HCT116 (cell line): Measurements from ENCODE around the gene SLC6A12. TPM values are rescaled to one million over a fixed set of nuclear protein-coding genes. Genes with fewer than 3 reads are reported as not detected.

Experiments used
- ATAC-seq: fragments of 200-7000 bp; cut with Tn5 transposase; 2 replicates; pipeline ENCODE4 v1.9.1; 2020; ENCODE audit warnings: mild to moderate bottlenecking, moderate library complexity
- BruUV-seq: library from RNA; stranded (reverse); fragments of 400-500 nt; replicated peaks from 2 replicates; lab custom pipeline; 2021; lab: Mats Ljungman, UMichigan
- CTCF ChIA-PET: fragments of 300-600 bp; sonication (Branson Sonifier 250); formaldehyde crosslinking; loops from one replicate; lab custom pipeline; 2021; ENCODE audit warnings: antibody characterized with exemption; lab: Charles Lee
- POLR2A ChIA-PET: fragments of 300-600, 350-600 bp; sonication (Branson Sonifier 250); formaldehyde crosslinking; loops from one replicate; lab custom pipeline; 2021; ENCODE audit warnings: antibody characterized with exemption; lab: Charles Lee
- RAD21 ChIA-PET, 2 experiments: fragments of 300-600 bp; sonication (Branson Sonifier 250); formaldehyde crosslinking; loops; one replicate each; lab custom pipeline; 2023; ENCODE audit warnings: low total read pairs in 2 of 2; ENCODE audit not compliant: uncharacterized antibody in 2 of 2, unreplicated experiment in 2 of 2, low non-redundant PET in 1 of 2; lab: Charles Lee
- DNase-seq: peaks from one replicate; pipeline ENCODE4 v3.0.0-alpha.2; 2010; ENCODE audit warnings: low read depth, low spot score
- H2AFZ ChIP-seq: fragments of 200-600 bp; shearing (Covaris generic), sonication (generic); 2 replicates; pipeline ENCODE4 v1.6.1; 2017; ENCODE audit warnings: low read depth, mixed run types, mixed read lengths, antibody characterized with exemption, low read length; ENCODE audit not compliant: poor library complexity, severe bottlenecking
- H3K27ac ChIP-seq: 2 replicates; pipeline ENCODE4 v1.5.1; 2012; ENCODE audit warnings: low read depth, low read length
- H3K27me3 ChIP-seq: fragments of 200-600 bp; sonication (generic); 2 replicates; pipeline ENCODE4 v1.6.1; 2016; ENCODE audit warnings: mixed run types, low read length, mixed read lengths; ENCODE audit not compliant: insufficient read depth
- H3K36me3 ChIP-seq, 2 experiments: fragments of 200-500 bp in 1 of 2; fragments of 200-600 bp in 1 of 2; sonication (Bioruptor generic) in 1 of 2; sonication (generic) in 1 of 2; 2 replicates each; pipeline versions ENCODE4 v1.5.1 to v1.6.1; 2014 to 2016; ENCODE audit warnings: low read length in 2 of 2, inconsistent platforms in 1 of 2, mixed read lengths in 1 of 2, mixed run types in 1 of 2; ENCODE audit not compliant: insufficient read depth in 2 of 2, control insufficient read depth in 1 of 2
- H3K4me1 ChIP-seq, 2 experiments: fragments of 200-600 bp in 1 of 2; sonication (generic) in 1 of 2; 2 replicates each; pipeline versions ENCODE4 v1.5.1 to v1.6.1; 2012 to 2017; ENCODE audit warnings: low read length in 2 of 2, inconsistent platforms in 1 of 2, mild to moderate bottlenecking in 1 of 2, mixed read lengths in 1 of 2, mixed run types in 1 of 2, moderate library complexity in 1 of 2; ENCODE audit not compliant: insufficient read depth in 2 of 2, control insufficient read depth in 1 of 2
- H3K4me2 ChIP-seq: fragments of 200-600 bp; sonication (generic); 2 replicates; pipeline ENCODE4 v1.6.1; 2017; ENCODE audit warnings: mixed run types, low read length, mixed read lengths
- H3K4me3 ChIP-seq, 2 experiments: fragments of 200-600 bp in 1 of 2; sonication (generic) in 1 of 2; replicated peaks in 1 of 2; 2 replicates each; pipeline ENCODE4 v1.5.1; 2011 to 2016; ENCODE audit warnings: low read length in 2 of 2, control low read depth in 1 of 2, low read depth in 1 of 2, mild to moderate bottlenecking in 1 of 2, mixed read lengths in 1 of 2, mixed run types in 1 of 2
- H3K79me2 ChIP-seq: fragments of 200-600 bp; sonication (generic); 2 replicates; pipeline ENCODE4 v1.6.1; 2017; ENCODE audit warnings: mild to moderate bottlenecking, mixed run types, low read length, moderate library complexity, mixed read lengths; ENCODE audit not compliant: insufficient read depth
- H3K9ac ChIP-seq: fragments of 200-600 bp; sonication (generic); 2 replicates; pipeline ENCODE4 v1.6.1; 2016; ENCODE audit warnings: low read length, mixed read lengths
- H3K9me2 ChIP-seq: fragments of 200-600 bp; sonication (generic), shearing (Covaris generic); 2 replicates; pipeline ENCODE4 v1.6.1; 2017; ENCODE audit warnings: mixed run types, mild to moderate bottlenecking, moderate library complexity; ENCODE audit not compliant: insufficient read depth
- H3K9me3 ChIP-seq, 2 experiments: fragments of 200-500 bp in 1 of 2; fragments of 200-600 bp in 1 of 2; sonication (Bioruptor generic) in 1 of 2; sonication (generic) in 1 of 2; 2 replicates each; pipeline ENCODE4 v1.6.1; 2014 to 2017; ENCODE audit warnings: low read length in 2 of 2, mixed read lengths in 2 of 2, inconsistent platforms in 1 of 2, low read depth in 1 of 2, mild to moderate bottlenecking in 1 of 2, mixed run types in 1 of 2, moderate library complexity in 1 of 2; ENCODE audit not compliant: control insufficient read depth in 1 of 2, insufficient read depth in 1 of 2
- H4K20me1 ChIP-seq: fragments of 200-600 bp; sonication (generic), shearing (Covaris generic); 2 replicates; pipeline ENCODE4 v1.6.1; 2017; ENCODE audit warnings: mixed run types, mild to moderate bottlenecking, moderate library complexity; ENCODE audit not compliant: insufficient read depth
- ATF3 ChIP-seq: IDR thresholded peaks from 2 replicates; pipeline ENCODE4 v1.6.1; 2012
- CBX3 ChIP-seq: IDR thresholded peaks from 2 replicates; pipeline ENCODE4 v1.6.1; 2012; ENCODE audit warnings: low read depth
- CEBPB ChIP-seq: IDR thresholded peaks from 2 replicates; pipeline ENCODE4 v1.6.1; 2012; ENCODE audit warnings: low read depth
- ELF1 ChIP-seq: IDR thresholded peaks from 2 replicates; pipeline ENCODE4 v1.6.1; 2012; ENCODE audit warnings: low read depth, borderline replicate concordance
- EZH2 ChIP-seq: fragments of 200-600 bp; sonication (generic); IDR thresholded peaks from 2 replicates; pipeline ENCODE4 v1.6.1; 2017; ENCODE audit warnings: antibody characterized with exemption, mixed run types
- FOSL1 ChIP-seq: IDR thresholded peaks from 2 replicates; pipeline ENCODE4 v1.6.1; 2012; ENCODE audit warnings: low read depth
- POLR2A ChIP-seq: IDR thresholded peaks from 2 replicates; pipeline ENCODE4 v1.7.0; 2011; ENCODE audit warnings: borderline replicate concordance; ENCODE audit not compliant: insufficient read depth, insufficient read length; ENCODE audit errors: extremely low read depth
- POLR2AphosphoS5 ChIP-seq: IDR thresholded peaks from 2 replicates; pipeline ENCODE4 v1.6.1; 2011; ENCODE audit warnings: mild to moderate bottlenecking, low read depth, low read length, moderate library complexity
- SIN3A ChIP-seq: IDR thresholded peaks from 2 replicates; pipeline ENCODE4 v1.6.1; 2012; ENCODE audit warnings: low read depth
- SRF ChIP-seq: IDR thresholded peaks from 2 replicates; pipeline ENCODE4 v1.6.1; 2012; ENCODE audit warnings: low read depth
- TCF7L2 ChIP-seq: IDR thresholded peaks from 2 replicates; pipeline ENCODE4 v1.7.0; 2011; ENCODE audit warnings: borderline replicate concordance, inconsistent platforms; ENCODE audit not compliant: insufficient read depth, insufficient read length; ENCODE audit errors: extremely low read depth
- ZBTB33 ChIP-seq: IDR thresholded peaks from 2 replicates; pipeline ENCODE4 v1.6.1; 2011; ENCODE audit warnings: mild to moderate bottlenecking, low read length, moderate library complexity; ENCODE audit not compliant: insufficient replicate concordance; ENCODE audit errors: extremely low read depth
- intact Hi-C: fragments of 100-400 bp; cut with micrococcal nuclease; formaldehyde crosslinking; loops from 2 replicates; pipeline ENCODE4 v1.10.0; 2022
- total RNA-seq: library from RNA; stranded (reverse); gene quantifications from one replicate; pipeline ENCODE4 v1.2.1, GENCODE V29; 2021; ENCODE audit not compliant: unreplicated experiment

SLC6A12 gene
- total RNA-seq, 1 experiment from 2014 or later: 0.64 TPM

- H3K9me2 ChIP-seq: no peaks in the 10 kb centered on the region
- H2AFZ ChIP-seq: no peak overlapping the region
- no peak for DNase-seq
- no peaks in the 10 kb centered on the region for H4K20me1 ChIP-seq
- H3K4me3 ChIP-seq: no peak overlapping the region
- ATAC-seq: no peak
- peaks cover 5 to 6% of the 10 kb centered on the region in 2 experiments; a peak in 2 of 4 replicates for H3K9me3 ChIP-seq
- intact Hi-C loops: no loop called here
- no peak for TF ChIP-seq CBX3
- TF ChIP-seq ATF3: no peak
- H3K79me2 ChIP-seq: no peaks in the 10 kb centered on the region
- H3K4me2 ChIP-seq: no peak overlapping the region
- H3K36me3 ChIP-seq: no peaks in the 10 kb centered on the region
- BruUV-seq: no TSS peak
- no peak overlapping the region for H3K9ac ChIP-seq
- H3K4me1 ChIP-seq: no peaks in the 10 kb centered on the region
- H3K27me3 ChIP-seq: no peaks in the 10 kb centered on the region
- ChIA-PET CTCF (no interaction called here), POLR2A (no interaction called here), RAD21 (no interaction called here)
- H3K27ac ChIP-seq: no peak overlapping the region
Measured at GRCh38 chr12:247271-247670, 33.3 kb upstream of the SLC6A12 start.

GRCh38 chr12:243381-243780 lies 29.4 kb upstream of the SLC6A12 start:
- no peak overlapping the region for H3K4me3 ChIP-seq
- ChIA-PET CTCF (no interaction called here), RAD21 (no interaction called here), POLR2A (no interaction called here)
- no peaks in the 10 kb centered on the region for H3K36me3 ChIP-seq
- no peak for ATAC-seq
- no peaks in the 10 kb centered on the region for H4K20me1 ChIP-seq
- H3K27me3 ChIP-seq: no peaks in the 10 kb centered on the region
- DNase-seq: no peak
- intact Hi-C loops: no loop called here
- no peaks in the 10 kb centered on the region for H3K4me1 ChIP-seq
- peaks cover 5 to 6% of the 10 kb centered on the region in 2 experiments; a peak in 2 of 4 replicates for H3K9me3 ChIP-seq
- no TSS peak for BruUV-seq
- H3K27ac ChIP-seq: no peak overlapping the region
- TF ChIP-seq ATF3 (no peak), TCF7L2 (no peak), POLR2AphosphoS5 (no peak), FOSL1 (no peak), SRF (no peak), ZBTB33 (no peak), SIN3A (no peak), CEBPB (no peak), ELF1 (no peak), POLR2A (no peak), EZH2 (no peak)
- H3K9me2 ChIP-seq: no peaks in the 10 kb centered on the region
- no peak overlapping the region for H3K9ac ChIP-seq
- no peak overlapping the region for H3K4me2 ChIP-seq
- H2AFZ ChIP-seq: no peak overlapping the region
- H3K79me2 ChIP-seq: no peaks in the 10 kb centered on the region
